Measurements from ENCODE around the gene LIFR. TPM values are rescaled to one million over a fixed set of nuclear protein-coding genes. Genes with fewer than 3 reads are reported as not detected.

LIFR gene
- total and polyA plus RNA-seq, 7 experiments from 2014 or later, result 0.16 to 0.30 (median 0.17) TPM; not detected in 4

DNA sequence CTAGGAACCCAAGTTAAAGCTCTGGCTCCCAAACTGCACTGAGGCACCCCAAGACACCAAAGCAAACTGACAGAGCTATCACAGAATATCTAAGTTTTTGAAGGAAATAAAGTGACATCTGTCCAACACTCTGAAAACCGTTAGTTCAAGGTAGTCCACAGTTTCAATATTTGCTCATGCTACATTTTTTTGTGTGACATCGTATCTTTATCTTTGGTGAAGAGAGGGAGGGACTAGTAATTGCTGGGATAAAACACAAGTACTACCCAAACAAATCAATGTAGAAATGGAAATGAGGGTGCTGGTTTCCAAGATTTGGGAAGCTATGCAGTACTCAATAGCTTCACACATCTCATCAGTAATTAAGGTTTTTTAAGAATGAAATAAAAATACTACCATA is 20.6 kb downstream of the LIFR start:
- Histone ChIP-seq H3K4me1 (ENCODE audit: control insufficient read depth in 2 of 2, insufficient read depth in 2 of 2, low read length in 2 of 2) (no peaks in the 10 kb centered on the region), H3K27ac (ENCODE audit: low read depth, low read length) (no peak overlapping the region), H3K36me3 (ENCODE audit: control insufficient read depth in 2 of 3, insufficient read depth in 3 of 3, low read length in 3 of 3) (no peaks in the 10 kb centered on the region), H3K27me3 (ENCODE audit: control insufficient read depth in 2 of 2, insufficient read depth in 2 of 2, low read length in 2 of 2) (no peaks in the 10 kb centered on the region), H3K4me3 (ENCODE audit: low read length) (no peak overlapping the region), H3K9me3 (ENCODE audit: control insufficient read depth in 2 of 3, low read length in 3 of 3) (no peaks in the 10 kb centered on the region)
- ChIA-PET CTCF (no interaction called here), POLR2A (no interaction called here)
- intact Hi-C loops (cut with micrococcal nuclease), result no loop called here
- peaks cover 0 to 2% (median 0%) of the 10 kb centered on the region in 11 donors for H3K9me3 Mint-ChIP-seq
- H3K27me3 Mint-ChIP-seq, result peaks cover 17 to 27% (median 21%) of the 10 kb centered on the region in 5 donors
- H3K27ac Mint-ChIP-seq, result no peak overlapping the region
- H3K4me3 Mint-ChIP-seq, result no peak overlapping the region
- ATAC-seq (no peak), DNase-seq (no peak)
- H3K36me3 Mint-ChIP-seq, result no peaks in the 10 kb centered on the region
- H3K4me1 Mint-ChIP-seq, result no peaks in the 10 kb centered on the region

- H3K36me3 ChIP-seq (ENCODE audit: control insufficient read depth in 2 of 3, insufficient read depth in 3 of 3, low read length in 3 of 3), result no peaks in the 10 kb centered on the region
- ChIA-PET POLR2A (no interaction called here), CTCF (no interaction called here)
- no peaks in the 10 kb centered on the region for H3K4me1 ChIP-seq (ENCODE audit: control insufficient read depth in 2 of 2, insufficient read depth in 2 of 2, low read length in 2 of 2)
- H3K4me3 ChIP-seq (ENCODE audit: low read length), result no peak overlapping the region
- Mint-ChIP-seq H3K4me3 (no peak overlapping the region), H3K9me3 (peaks cover 0 to 2% (median 0%) of the 10 kb centered on the region in 11 donors), H3K36me3 (no peaks in the 10 kb centered on the region), H3K4me1 (no peaks in the 10 kb centered on the region), H3K27ac (no peak overlapping the region), H3K27me3 (peaks cover 17 to 26% (median 21%) of the 10 kb centered on the region in 5 donors)
- no peak for DNase-seq
- no peaks in the 10 kb centered on the region for H3K27me3 ChIP-seq (ENCODE audit: control insufficient read depth in 2 of 2, insufficient read depth in 2 of 2, low read length in 2 of 2)
- no peak overlapping the region for H3K27ac ChIP-seq (ENCODE audit: low read depth, low read length)
- intact Hi-C loops (cut with micrococcal nuclease), result no loop called here
- no peaks in the 10 kb centered on the region for H3K9me3 ChIP-seq (ENCODE audit: control insufficient read depth in 2 of 3, low read length in 3 of 3)
- no peak for ATAC-seq
These were observed 21.1 kb downstream of the LIFR start for GRCh38 chr5:38535248-38535750.

- Histone ChIP-seq H3K4me3 (ENCODE audit: low read length) (no peak overlapping the region), H3K9me3 (ENCODE audit: control insufficient read depth in 2 of 3, low read length in 3 of 3) (no peaks in the 10 kb centered on the region), H3K4me1 (ENCODE audit: control insufficient read depth in 2 of 2, insufficient read depth in 2 of 2, low read length in 2 of 2) (no peaks in the 10 kb centered on the region), H3K27me3 (ENCODE audit: control insufficient read depth in 2 of 2, insufficient read depth in 2 of 2, low read length in 2 of 2) (no peaks in the 10 kb centered on the region), H3K36me3 (ENCODE audit: control insufficient read depth in 2 of 3, insufficient read depth in 3 of 3, low read length in 3 of 3) (no peaks in the 10 kb centered on the region), H3K27ac (ENCODE audit: low read depth, low read length) (no peak overlapping the region)
- no peaks in the 10 kb centered on the region for H3K36me3 Mint-ChIP-seq
- ATAC-seq (no peak), DNase-seq (no peak)
- peaks cover 0 to 3% (median 0%) of the 10 kb centered on the region in 11 donors for H3K9me3 Mint-ChIP-seq
- intact Hi-C loops (cut with micrococcal nuclease), result no loop called here
- CTCF ChIA-PET, result no interaction called here
- POLR2A ChIA-PET, result no interaction called here
- no peak overlapping the region for H3K4me3 Mint-ChIP-seq
- no peaks in the 10 kb centered on the region for H3K4me1 Mint-ChIP-seq
- H3K27ac Mint-ChIP-seq, result no peak overlapping the region
- peaks cover 17 to 26% (median 17%) of the 10 kb centered on the region in 5 donors for H3K27me3 Mint-ChIP-seq
These were observed 22.3 kb downstream of the LIFR start for GRCh38 chr5:38534156-38534453.

DNA sequence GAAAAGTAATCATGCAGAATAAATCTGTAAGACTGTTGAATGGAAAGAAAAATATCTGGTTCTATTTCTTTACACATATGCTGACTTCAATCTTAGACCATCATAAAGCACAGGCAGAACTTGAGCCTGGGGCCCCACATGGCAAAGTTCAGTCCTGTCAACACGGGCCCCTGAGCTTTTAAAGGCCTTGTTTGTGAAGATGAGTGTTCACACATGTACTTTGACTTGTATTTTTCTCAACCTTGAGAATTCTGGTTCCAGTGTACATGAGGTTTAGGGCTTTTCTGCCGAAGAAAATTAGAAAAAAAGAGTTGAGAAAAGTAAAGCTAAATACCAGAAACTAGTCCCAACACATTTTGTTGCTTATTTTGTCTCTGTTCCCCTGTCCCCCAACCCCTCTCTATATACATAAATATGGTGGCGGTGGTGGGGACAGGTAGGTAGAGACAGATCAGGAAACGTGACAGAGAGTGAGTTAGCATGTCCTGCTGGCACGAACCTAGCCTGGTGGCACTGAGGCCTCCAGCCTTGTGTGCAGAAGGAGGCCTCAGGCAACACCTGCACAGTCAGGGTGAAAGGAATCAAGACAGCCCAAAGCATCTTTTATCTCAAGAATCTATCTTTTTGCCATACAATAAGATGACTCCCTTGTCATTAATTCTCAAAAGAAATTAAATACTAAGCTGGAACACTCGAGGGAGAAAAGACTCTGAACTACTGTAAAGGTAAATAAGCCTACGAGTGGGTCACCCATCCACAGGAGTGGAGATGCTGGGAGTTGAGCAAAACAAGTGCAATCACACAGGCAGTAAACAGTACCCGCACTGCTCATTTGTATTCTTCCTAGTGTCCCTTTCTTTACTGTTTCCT is 22.9 kb downstream of the LIFR start:
- Histone ChIP-seq H3K27me3 (ENCODE audit: control insufficient read depth in 2 of 2, insufficient read depth in 2 of 2, low read length in 2 of 2) (no peaks in the 10 kb centered on the region), H3K4me3 (ENCODE audit: low read length) (no peak overlapping the region), H3K4me1 (ENCODE audit: control insufficient read depth in 2 of 2, insufficient read depth in 2 of 2, low read length in 2 of 2) (no peaks in the 10 kb centered on the region), H3K36me3 (ENCODE audit: control insufficient read depth in 2 of 3, insufficient read depth in 3 of 3, low read length in 3 of 3) (no peaks in the 10 kb centered on the region), H3K27ac (ENCODE audit: low read depth, low read length) (no peak overlapping the region), H3K9me3 (ENCODE audit: control insufficient read depth in 2 of 3, low read length in 3 of 3) (no peaks in the 10 kb centered on the region)
- Mint-ChIP-seq H3K27me3 (peaks cover 12 to 23% (median 16%) of the 10 kb centered on the region in 5 donors), H3K4me1 (no peaks in the 10 kb centered on the region), H3K27ac (no peak overlapping the region), H3K36me3 (no peaks in the 10 kb centered on the region), H3K9me3 (peaks cover 0 to 3% (median 0%) of the 10 kb centered on the region in 11 donors), H3K4me3 (no peak overlapping the region)
- DNase-seq (no peak), ATAC-seq (no peak)
- intact Hi-C loops (cut with micrococcal nuclease), result no loop called here
- ChIA-PET POLR2A (no interaction called here), CTCF (no interaction called here)

DNA sequence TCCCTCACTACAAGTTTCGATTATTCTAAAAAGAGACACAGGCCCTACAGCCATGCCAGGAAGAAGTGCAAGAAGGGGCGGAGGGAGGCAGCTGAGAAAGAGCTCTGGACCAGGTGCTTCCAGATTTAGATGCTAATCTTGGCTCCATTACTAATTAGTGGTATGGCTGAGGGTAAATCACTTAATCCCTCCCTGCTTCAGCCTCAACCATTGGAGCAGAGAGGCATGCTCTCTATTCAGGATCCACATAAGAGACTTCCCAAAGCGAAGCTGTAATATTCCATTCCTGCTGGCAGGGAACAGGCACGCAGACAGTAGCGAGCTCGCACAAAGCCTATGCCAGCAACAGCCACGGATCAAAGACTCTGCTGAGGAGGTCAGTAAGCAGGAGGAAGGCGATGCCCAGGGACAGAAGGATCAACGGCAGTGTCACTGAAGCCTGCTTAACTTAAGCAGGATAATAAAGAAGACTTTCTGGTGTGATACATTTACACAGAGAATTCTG is 24.2 kb downstream of the LIFR start:
- no peak overlapping the region for H3K27ac ChIP-seq (ENCODE audit: low read depth, low read length)

DNA sequence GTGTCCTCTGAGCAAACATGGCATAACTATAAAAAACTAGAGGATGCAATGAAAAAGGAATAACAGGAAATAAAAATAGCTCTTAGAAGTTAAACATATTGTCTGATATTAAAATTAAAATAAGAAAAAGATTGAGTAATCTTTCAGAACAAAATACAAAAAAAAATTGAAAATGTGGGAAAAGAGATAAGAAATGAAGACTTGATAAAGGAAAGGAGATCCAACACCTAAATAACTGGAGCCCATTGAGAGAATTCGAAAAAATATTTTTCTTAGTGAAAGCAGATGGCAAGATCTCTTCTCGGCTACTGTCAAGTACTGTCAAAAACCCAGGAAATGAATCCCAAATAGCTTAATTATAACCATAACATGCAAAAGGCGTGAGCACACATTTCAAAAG is 24.9 kb downstream of the LIFR start:
- CTCF ChIA-PET, result no interaction called here
- Mint-ChIP-seq H3K4me1 (no peaks in the 10 kb centered on the region), H3K27me3 (peaks cover 15 to 28% (median 16%) of the 10 kb centered on the region in 5 donors)

More for the DNA sequence above, 24.2 kb downstream of the LIFR start:
- Mint-ChIP-seq H3K4me3 (no peak overlapping the region), H3K27me3 (peaks cover 15 to 27% (median 17%) of the 10 kb centered on the region in 5 donors), H3K9me3 (peaks cover 0 to 3% (median 0%) of the 10 kb centered on the region in 11 donors), H3K36me3 (no peaks in the 10 kb centered on the region), H3K4me1 (no peaks in the 10 kb centered on the region), H3K27ac (no peak overlapping the region)
- H3K36me3 ChIP-seq (ENCODE audit: control insufficient read depth in 2 of 3, insufficient read depth in 3 of 3, low read length in 3 of 3), result no peaks in the 10 kb centered on the region
- DNase-seq (no peak), ATAC-seq (no peak)
- no peaks in the 10 kb centered on the region for H3K9me3 ChIP-seq (ENCODE audit: control insufficient read depth in 2 of 3, low read length in 3 of 3)
- intact Hi-C loops (cut with micrococcal nuclease), result no loop called here
- ChIA-PET POLR2A (no interaction called here), CTCF (no interaction called here)
- H3K27me3 ChIP-seq (ENCODE audit: control insufficient read depth in 2 of 2, insufficient read depth in 2 of 2, low read length in 2 of 2), result no peaks in the 10 kb centered on the region
- H3K4me3 ChIP-seq (ENCODE audit: low read length), result no peak overlapping the region
- no peaks in the 10 kb centered on the region for H3K4me1 ChIP-seq (ENCODE audit: control insufficient read depth in 2 of 2, insufficient read depth in 2 of 2, low read length in 2 of 2)

More for the DNA sequence above, 24.9 kb downstream of the LIFR start:
- Mint-ChIP-seq H3K9me3 (peaks cover 0 to 3% (median 0%) of the 10 kb centered on the region in 11 donors), H3K36me3 (no peaks in the 10 kb centered on the region), H3K27ac (no peak overlapping the region), H3K4me3 (no peak overlapping the region)
- ATAC-seq (no peak), DNase-seq (no peak)
- Histone ChIP-seq H3K9me3 (ENCODE audit: control insufficient read depth in 2 of 3, low read length in 3 of 3) (no peaks in the 10 kb centered on the region), H3K36me3 (ENCODE audit: control insufficient read depth in 2 of 3, insufficient read depth in 3 of 3, low read length in 3 of 3) (no peaks in the 10 kb centered on the region), H3K27me3 (ENCODE audit: control insufficient read depth in 2 of 2, insufficient read depth in 2 of 2, low read length in 2 of 2) (no peaks in the 10 kb centered on the region), H3K4me3 (ENCODE audit: low read length) (no peak overlapping the region), H3K4me1 (ENCODE audit: control insufficient read depth in 2 of 2, insufficient read depth in 2 of 2, low read length in 2 of 2) (no peaks in the 10 kb centered on the region), H3K27ac (ENCODE audit: low read depth, low read length) (no peak overlapping the region)
- intact Hi-C loops (cut with micrococcal nuclease), result no loop called here
- POLR2A ChIA-PET, result no interaction called here
